ENCODE measurements around the gene SPEF2. TPM values are rescaled to one million over a fixed set of nuclear protein-coding genes. Genes with fewer than 3 reads are reported as not detected.

SPEF2 gene
- polyA plus RNA-seq, 4 donors: 24.6 to 62.4 (median 45.8) TPM

DNA sequence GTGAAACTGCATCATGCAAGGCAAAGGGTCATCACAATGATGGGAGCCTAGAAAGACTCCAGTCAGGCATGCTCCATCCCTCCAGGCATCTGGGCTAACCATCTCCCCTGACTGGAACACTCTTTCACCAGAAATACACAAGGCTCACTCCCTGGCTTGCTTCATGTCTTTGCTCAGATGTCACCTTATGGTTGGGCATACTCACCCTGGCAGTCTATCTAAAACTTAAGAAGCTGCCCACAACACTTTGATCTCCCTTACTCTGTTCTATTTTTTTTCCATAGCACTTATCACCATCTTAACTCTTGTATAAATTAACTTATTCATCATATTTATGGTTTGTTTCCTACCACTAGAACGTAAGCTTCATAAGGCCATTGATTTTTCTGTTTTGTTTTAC is 90.0 kb downstream of the SPEF2 start:
- no peak for DNase-seq (ENCODE audit: low read depth in 4 of 4, low spot score in 3 of 4)

DNA sequence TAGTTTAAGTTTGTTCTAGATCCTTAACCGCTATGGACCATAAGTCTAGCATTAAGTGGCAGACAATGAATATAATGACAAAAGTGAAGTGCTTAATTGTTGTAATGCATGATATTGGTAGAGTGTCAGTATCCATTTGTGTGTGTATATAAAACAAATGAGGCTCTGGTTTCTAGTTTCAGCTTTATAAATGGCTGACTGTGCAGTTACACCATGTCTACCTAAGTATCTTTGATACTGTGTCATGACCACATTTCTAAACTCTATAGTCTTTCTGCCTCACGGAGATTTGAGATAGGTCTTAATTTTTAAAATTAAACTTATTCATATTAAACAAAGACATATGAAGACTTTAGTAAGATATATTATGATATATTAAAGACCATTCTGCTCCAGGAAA is 92.0 kb downstream of the SPEF2 start:
- DNase-seq (ENCODE audit: low read depth in 4 of 4, low spot score in 3 of 4): no peak

GRCh38 chr5:35717718-35718117 is 100.1 kb downstream of the SPEF2 start:
- no peak for DNase-seq (ENCODE audit: low read depth in 4 of 4, low spot score in 3 of 4)

DNA sequence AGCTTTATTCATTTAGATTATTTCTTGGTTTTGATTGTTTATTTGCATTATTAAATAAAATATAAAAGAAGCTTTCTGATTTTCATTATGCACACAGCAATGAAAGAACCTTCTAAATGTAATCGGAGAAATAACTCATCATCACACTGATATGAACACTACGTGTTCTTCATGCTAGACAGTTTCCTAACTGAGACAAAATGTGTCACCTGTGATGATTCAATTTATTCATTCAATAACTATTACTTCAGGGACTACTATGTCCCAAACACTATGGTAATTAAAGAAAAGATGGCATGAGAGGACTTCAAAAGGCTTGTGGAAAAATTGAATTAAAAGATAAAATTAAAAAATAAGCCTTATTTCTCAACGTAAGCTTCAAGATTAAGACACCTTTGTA is 118.1 kb downstream of the SPEF2 start:
- no peak for DNase-seq (ENCODE audit: low read depth in 4 of 4, low spot score in 3 of 4)

DNA sequence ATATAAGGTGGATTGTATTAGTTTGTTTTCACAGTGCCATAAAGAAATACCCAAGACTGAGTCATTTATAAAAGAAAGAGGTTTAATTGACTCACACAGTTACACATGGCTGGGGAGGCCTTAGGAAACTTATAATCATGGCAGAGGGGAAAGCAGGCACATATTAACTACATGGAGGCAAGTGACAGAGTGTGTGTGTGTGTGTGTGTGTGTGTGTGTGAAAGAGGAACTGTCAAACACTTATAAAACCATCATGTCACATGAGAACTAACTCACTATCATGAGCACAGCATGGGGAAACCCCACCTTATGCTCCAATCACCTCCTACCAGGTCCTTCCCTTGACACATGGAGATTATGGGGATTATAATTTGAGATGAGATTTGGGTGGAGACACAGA is 118.6 kb downstream of the SPEF2 start:
- no peak for DNase-seq (ENCODE audit: low read depth in 4 of 4, low spot score in 3 of 4)

- DNase-seq (ENCODE audit: low read depth in 4 of 4, low spot score in 3 of 4): no peak
These were observed 123.6 kb downstream of the SPEF2 start for GRCh38 chr5:35741126-35741716.

DNA sequence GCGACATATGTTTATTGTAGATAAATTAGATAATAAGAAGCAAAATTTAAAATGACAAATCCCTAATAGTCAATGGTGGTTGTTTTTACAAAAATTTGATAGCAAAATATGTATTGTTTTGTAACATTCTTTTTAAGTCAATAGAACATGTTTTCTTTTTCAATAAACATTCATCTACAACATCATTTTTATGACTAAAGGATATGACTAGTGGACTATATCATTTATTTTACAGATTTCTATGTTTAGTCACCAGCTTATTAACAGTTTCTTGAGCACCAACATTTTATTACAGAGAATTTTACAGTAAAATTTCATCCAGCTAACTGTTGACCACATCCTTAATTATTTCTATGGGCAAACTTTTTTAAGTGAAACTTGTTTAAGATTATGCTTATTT is 124.3 kb downstream of the SPEF2 start:
- no peak for DNase-seq (ENCODE audit: low read depth in 4 of 4, low spot score in 3 of 4)

DNA sequence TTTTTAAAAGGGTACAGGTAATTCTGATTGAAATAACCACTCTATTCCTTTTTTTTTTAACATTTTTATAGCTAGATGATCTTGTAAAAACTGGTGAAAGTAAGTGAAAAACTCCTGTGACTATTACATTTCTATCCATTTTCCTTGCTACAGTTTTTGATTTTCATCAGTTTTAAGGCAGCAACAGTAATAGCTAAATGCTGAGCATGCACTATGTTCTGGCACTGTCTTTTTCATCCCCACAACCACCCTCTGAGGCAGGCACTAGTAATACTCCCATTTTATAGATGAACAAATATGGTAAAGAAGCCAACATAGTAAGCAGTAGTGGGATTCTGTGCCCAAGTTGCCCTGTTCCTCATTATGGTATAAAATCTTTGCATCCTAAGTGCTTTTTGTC is 126.0 kb downstream of the SPEF2 start:
- DNase-seq (ENCODE audit: low read depth in 4 of 4, low spot score in 3 of 4): no peak

DNA sequence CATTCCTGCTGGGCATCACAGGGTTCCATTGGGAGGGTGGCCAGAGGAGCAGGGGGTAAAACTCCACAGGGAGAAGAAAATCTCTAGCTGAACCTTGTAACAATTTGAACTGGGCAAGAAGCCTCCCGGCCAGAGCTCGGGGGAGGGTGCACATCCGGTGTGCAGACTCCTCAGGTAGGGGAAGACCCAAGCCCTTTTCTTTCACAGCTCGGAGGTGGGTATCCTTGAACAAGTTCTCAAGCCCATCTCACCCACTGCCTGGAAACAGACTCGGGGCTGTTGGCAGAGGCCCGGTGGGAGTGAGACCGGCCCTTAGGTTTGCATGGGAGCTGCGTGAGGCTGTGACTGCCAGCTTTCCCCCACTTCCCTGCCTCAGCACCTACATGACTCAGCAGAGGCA is 127.5 kb downstream of the SPEF2 start:
- no peak for DNase-seq (ENCODE audit: low read depth in 4 of 4, low spot score in 3 of 4)

- no peak for DNase-seq (ENCODE audit: low read depth in 4 of 4, low spot score in 3 of 4)
These were observed 128.0 kb downstream of the SPEF2 start for GRCh38 chr5:35745660-35746059.

GRCh38 chr5:35752012-35752411 is 134.3 kb downstream of the SPEF2 start:
- DNase-seq (ENCODE audit: low read depth in 4 of 4, low spot score in 3 of 4): no peak

DNA sequence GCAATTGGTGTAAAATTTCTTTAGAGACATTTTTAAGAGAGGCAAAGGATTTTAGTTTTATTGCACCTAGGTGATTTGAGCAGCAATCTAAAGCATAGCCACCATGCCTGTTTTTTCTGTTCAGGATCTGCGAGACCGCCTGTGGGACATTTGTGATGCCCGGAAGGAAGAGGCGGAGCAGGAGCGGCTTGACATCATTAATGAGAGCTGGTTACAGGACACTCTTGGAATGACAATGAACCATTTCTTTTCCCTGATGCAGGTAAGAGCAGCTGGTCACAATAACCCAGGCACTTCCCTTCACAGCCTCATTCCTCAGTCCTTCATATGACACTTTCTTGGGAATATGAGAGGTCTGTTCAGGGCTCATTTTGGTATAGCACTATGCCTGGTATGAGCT is 135.8 kb downstream of the SPEF2 start:
- DNase-seq (ENCODE audit: low read depth in 4 of 4, low spot score in 3 of 4): no peak

GRCh38 chr5:35754481-35754880 is 136.8 kb downstream of the SPEF2 start:
- DNase-seq (ENCODE audit: low read depth in 4 of 4, low spot score in 3 of 4): no peak

DNA sequence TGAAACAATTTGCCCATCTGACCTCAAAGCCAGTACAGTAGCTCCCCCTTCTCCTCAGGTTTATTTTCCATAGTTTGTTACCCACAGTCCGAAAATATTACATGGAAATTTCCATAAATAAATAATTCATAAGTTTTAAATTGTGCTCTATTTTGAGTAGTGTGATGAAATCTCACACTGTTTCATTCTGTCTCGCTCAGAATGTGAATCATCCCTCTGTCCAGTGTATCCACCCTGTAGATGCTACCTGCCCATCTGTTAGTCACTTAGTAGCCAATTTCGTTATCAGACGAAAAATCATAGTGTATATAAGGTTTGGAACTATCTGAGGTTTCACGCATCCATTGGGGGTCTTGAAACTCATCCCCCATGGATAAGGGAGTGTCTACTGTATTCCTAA is 138.3 kb downstream of the SPEF2 start:
- DNase-seq (ENCODE audit: low read depth in 4 of 4, low spot score in 3 of 4): no peak

DNA sequence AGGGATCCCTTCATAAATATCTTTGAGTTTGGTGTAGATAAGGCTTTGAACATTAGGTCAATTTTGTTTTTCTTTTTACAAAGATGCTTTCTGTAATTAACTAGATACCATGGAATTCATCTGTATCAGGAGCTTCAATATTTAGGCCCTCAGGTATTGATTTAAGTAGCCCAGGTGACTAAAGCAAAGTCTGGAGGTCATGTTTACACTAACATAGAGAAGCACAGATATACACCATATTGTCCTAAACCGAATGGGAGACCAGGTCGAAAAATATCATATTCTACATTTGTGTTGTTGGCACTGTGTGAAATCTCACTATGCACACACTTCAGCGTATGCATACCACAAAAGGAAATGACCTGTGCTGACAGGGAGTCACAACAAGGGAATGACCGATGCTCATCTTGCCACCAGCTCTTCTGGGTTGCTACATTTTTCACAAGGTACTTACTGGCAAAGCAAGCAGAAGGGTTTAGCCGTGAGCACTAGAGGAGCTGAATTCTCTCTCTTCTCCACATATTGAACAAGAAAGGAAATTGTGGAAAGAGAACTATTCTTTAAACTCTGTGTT is 140.6 kb downstream of the SPEF2 start:
- no peak for DNase-seq (ENCODE audit: low read depth in 4 of 4, low spot score in 3 of 4)

DNA sequence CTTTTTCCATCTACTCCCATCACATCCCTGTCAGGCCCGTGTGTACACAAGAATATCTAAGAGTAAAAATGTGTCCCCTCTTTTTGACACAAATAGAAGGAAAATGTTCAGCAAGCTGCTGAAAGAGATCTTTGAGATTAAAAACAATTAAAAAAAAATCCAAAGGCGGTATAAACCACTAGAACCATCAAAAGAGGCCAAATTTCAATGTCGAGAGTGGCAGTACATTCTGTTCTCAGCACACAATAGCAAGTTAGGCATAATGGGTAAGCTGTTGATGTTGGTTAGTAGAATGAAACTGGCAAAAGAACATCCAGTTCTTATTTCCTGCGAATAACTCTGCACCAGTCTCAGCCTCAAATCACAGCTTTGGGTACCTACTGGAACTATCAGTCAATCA is 143.9 kb downstream of the SPEF2 start:
- no peak for DNase-seq (ENCODE audit: low read depth in 4 of 4, low spot score in 3 of 4)

DNA sequence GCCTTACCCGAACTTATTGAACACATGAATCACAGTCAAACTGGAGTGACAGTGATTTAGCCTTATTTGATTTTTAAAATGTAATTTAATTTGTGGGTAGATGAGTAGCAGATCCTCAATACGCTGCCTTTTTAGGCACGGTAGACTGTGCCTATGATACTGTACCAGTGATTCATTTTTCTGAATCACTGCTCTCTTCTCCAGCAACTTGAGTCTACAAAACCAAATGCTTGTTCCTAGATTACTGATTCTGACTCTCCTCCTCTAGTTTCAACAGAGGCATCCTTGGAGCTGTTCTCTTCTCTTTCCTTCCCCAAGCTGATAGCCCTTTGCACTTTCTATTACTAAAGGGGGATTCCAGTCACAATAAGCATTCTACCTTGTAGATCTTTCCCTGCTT is 144.7 kb downstream of the SPEF2 start:
- no peak for DNase-seq (ENCODE audit: low read depth in 4 of 4, low spot score in 3 of 4)

- no peak for DNase-seq (ENCODE audit: low read depth in 4 of 4, low spot score in 3 of 4)
These were observed 148.3 kb downstream of the SPEF2 start for GRCh38 chr5:35765921-35766320.

- DNase-seq (ENCODE audit: low read depth in 4 of 4, low spot score in 3 of 4): no peak
These were observed 153.6 kb downstream of the SPEF2 start for GRCh38 chr5:35771300-35771699.

GRCh38 chr5:35771839-35772238 is 154.2 kb downstream of the SPEF2 start:
- DNase-seq (ENCODE audit: low read depth in 4 of 4, low spot score in 3 of 4): no peak

- no peak for DNase-seq (ENCODE audit: low read depth in 4 of 4, low spot score in 3 of 4)
These were observed 156.3 kb downstream of the SPEF2 start for GRCh38 chr5:35773967-35774366.

GRCh38 chr5:35776757-35777156 is 159.1 kb downstream of the SPEF2 start:
- DNase-seq (ENCODE audit: low read depth in 4 of 4, low spot score in 3 of 4): no peak
